ENCODE results near the gene SLC16A3.

- TF ChIP-seq, protein P1, sequence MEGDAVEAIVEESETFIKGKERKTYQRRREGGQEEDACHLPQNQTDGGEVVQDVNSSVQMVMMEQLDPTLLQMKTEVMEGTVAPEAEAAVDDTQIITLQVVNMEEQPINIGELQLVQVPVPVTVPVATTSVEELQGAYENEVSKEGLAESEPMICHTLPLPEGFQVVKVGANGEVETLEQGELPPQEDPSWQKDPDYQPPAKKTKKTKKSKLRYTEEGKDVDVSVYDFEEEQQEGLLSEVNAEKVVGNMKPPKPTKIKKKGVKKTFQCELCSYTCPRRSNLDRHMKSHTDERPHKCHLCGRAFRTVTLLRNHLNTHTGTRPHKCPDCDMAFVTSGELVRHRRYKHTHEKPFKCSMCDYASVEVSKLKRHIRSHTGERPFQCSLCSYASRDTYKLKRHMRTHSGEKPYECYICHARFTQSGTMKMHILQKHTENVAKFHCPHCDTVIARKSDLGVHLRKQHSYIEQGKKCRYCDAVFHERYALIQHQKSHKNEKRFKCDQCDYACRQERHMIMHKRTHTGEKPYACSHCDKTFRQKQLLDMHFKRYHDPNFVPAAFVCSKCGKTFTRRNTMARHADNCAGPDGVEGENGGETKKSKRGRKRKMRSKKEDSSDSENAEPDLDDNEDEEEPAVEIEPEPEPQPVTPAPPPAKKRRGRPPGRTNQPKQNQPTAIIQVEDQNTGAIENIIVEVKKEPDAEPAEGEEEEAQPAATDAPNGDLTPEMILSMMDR (IDR thresholded peaks at IDR 0.05): no peak
- TF ChIP-seq POLR2A (IDR thresholded peaks at IDR 0.05): no peak
Measured at GRCh38 chr17:82239401-82239925, 10.6 kb downstream of the SLC16A3 start.

All from adrenal gland (tissue), 5 donors.